HG02571 (cell line): ENCODE measurements around the gene DRG2.

ENCODE experiments used
- ATAC-seq: cut with Tn5 transposase; IDR thresholded peaks from one replicate; pipeline ENCODE4 v1.9.1; 2021; ENCODE audit warnings: mild to moderate bottlenecking, moderate library complexity; ENCODE audit not compliant: unreplicated experiment

The DRG2 gene

GRCh38 chr17:18087610-18088491, at the start of gene DRG2:
Gene DRG2, plus strand, starts transcription at chr17:18087948. Its CDS starts 76 bp downstream, at chr17:18088024.
- ATAC-seq = peak; percentile 68

- no peak for ATAC-seq
Observed at GRCh38 chr17:18038149-18038850, 49.4 kb upstream of the DRG2 start.

- peak; percentile 84 for ATAC-seq
Observed at GRCh38 chr17:18038861-18039534, 48.8 kb upstream of the DRG2 start, which contains the start of the genes ATPAF2 and GID4. Gene ATPAF2, minus strand, starts transcription at chr17:18039168. Its CDS starts 155 bp downstream, at chr17:18039013. Gene GID4, plus strand, starts transcription at chr17:18039408. Its CDS starts 57 bp downstream, at chr17:18039465.

- peak; percentile 23 for ATAC-seq
Observed at GRCh38 chr17:18039535-18040260, 48.0 kb upstream of the DRG2 start.

- no peak for ATAC-seq
Observed at GRCh38 chr17:18040261-18040858, 47.4 kb upstream of the DRG2 start.

GRCh38 chr17:18041776-18042175, 46.0 kb upstream of the DRG2 start:
- no peak for ATAC-seq

- no peak for ATAC-seq
Observed at GRCh38 chr17:18042983-18043382, 44.8 kb upstream of the DRG2 start.

GRCh38 chr17:18043491-18043890, 44.3 kb upstream of the DRG2 start:
- ATAC-seq = no peak

- no peak for ATAC-seq
Observed at GRCh38 chr17:18044609-18045008, 43.1 kb upstream of the DRG2 start.

- ATAC-seq = no peak
Observed at GRCh38 chr17:18045691-18046350, 41.9 kb upstream of the DRG2 start.

- ATAC-seq = no peak
Observed at GRCh38 chr17:18055597-18055996, 32.2 kb upstream of the DRG2 start.

- no peak for ATAC-seq
Observed at GRCh38 chr17:18056214-18056613, 31.5 kb upstream of the DRG2 start.

GRCh38 chr17:18059283-18059682, 28.5 kb upstream of the DRG2 start:
- no peak for ATAC-seq

- ATAC-seq = no peak
Observed at GRCh38 chr17:18064053-18064452, 23.7 kb upstream of the DRG2 start.

- no peak for ATAC-seq
Observed at GRCh38 chr17:18065546-18065945, 22.2 kb upstream of the DRG2 start.

GRCh38 chr17:18066866-18067265, 20.9 kb upstream of the DRG2 start:
- ATAC-seq = no peak

- no peak for ATAC-seq
Observed at GRCh38 chr17:18069101-18069500, 18.6 kb upstream of the DRG2 start.

GRCh38 chr17:18070861-18071340, 16.8 kb upstream of the DRG2 start:
- no peak for ATAC-seq

GRCh38 chr17:18071751-18072150, 16.0 kb upstream of the DRG2 start:
- ATAC-seq = no peak
